Left hindlimb (tissue), 1 donor: ENCODE measurements around the gene TP53AIP1.
"Not testable (repeated sequence)": the region's sequence is repeated elsewhere in the genome, so short reads cannot be mapped to it uniquely, and the experiment has no call there.

Experiments
- DNase-seq: peaks from one replicate; pipeline ENCODE4 v3.0.0-alpha.2; 2018

The TP53AIP1 gene

GRCh38 chr11:128924104-128924503 is 18.6 kb downstream of the TP53AIP1 start:
- no peak for DNase-seq

GRCh38 chr11:128921793-128922192 is 20.9 kb downstream of the TP53AIP1 start:
- no peak for DNase-seq

- no peak for DNase-seq
Observed at GRCh38 chr11:128920666-128921065, 22.0 kb downstream of the TP53AIP1 start.

GRCh38 chr11:128919635-128920034 is 23.0 kb downstream of the TP53AIP1 start:
- not testable (repeated sequence) for DNase-seq

- DNase-seq, result no peak
Observed at GRCh38 chr11:128919216-128919615, 23.5 kb downstream of the TP53AIP1 start.

- no peak for DNase-seq
Observed at GRCh38 chr11:128917144-128917724, 25.4 kb downstream of the TP53AIP1 start.

GRCh38 chr11:128916681-128917080 is 26.0 kb downstream of the TP53AIP1 start:
- no peak for DNase-seq

DNA sequence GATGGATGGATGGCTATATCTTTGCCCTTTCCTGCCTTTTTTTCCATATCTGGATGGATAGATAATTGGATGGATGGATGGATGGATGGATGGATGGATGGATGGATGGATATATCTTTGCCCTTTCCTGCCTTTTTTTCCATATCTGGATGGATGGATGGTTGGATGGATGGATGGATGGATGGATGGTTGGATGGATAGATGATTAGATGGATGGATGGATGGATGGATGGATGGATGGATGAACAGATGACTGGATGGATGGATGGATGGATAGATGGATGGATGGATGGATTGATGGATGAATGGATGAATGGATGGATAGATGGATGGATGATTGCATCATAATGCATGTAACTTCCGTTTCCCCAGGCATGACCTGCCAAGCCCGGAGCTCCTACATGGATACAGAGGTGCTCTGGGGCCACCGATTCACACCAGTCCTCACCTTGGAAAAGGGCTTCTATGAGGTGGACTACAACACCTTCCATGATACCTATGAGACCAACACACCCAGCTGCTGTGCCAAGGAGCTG is 26.6 kb downstream of the TP53AIP1 start:
- no peak for DNase-seq

- DNase-seq, result no peak
Observed at GRCh38 chr11:128915149-128915521, 27.5 kb downstream of the TP53AIP1 start.

GRCh38 chr11:128914216-128915148 is 28.2 kb downstream of the TP53AIP1 start:
- no peak for DNase-seq

DNA sequence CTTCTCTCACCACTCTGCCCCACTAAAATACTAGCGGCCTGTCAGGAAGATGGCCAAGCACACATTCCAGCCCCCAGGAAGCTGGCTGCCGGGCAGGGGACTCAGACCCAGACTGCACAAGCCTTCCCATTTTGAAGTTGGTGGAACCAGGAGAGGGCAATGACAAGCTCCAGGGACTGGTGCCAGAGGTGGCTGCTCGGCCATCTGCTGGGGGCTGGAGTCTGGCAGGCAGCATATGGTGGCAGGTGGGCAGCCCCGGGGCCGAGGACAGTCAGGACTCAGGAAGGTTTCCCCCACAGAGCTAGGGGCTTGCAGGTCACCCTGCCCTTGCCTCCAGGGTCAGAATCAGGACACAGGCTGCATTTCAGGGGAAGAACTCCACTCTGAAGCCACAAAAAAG is 28.9 kb downstream of the TP53AIP1 start:
- DNase-seq, result no peak

GRCh38 chr11:128911701-128912100 is 31.0 kb downstream of the TP53AIP1 start:
- DNase-seq, result no peak

DNA sequence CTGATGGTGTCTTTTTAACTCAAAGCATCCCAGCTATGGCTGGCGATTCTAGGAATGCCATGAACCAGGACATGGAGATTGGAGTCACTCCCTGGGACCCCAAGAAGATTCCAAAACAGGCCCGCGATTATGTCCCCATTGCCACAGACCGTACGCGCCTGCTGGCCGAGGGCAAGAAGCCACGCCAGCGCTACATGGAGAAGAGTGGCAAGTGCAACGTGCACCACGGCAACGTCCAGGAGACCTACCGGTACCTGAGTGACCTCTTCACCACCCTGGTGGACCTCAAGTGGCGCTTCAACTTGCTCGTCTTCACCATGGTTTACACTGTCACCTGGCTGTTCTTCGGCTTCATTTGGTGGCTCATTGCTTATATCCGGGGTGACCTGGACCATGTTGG is 31.4 kb downstream of the TP53AIP1 start:
- no peak for DNase-seq

GRCh38 chr11:128910576-128910975 is 32.1 kb downstream of the TP53AIP1 start:
- no peak for DNase-seq

GRCh38 chr11:128909438-128910125 is 33.1 kb downstream of the TP53AIP1 start:
- DNase-seq, result no peak

DNA sequence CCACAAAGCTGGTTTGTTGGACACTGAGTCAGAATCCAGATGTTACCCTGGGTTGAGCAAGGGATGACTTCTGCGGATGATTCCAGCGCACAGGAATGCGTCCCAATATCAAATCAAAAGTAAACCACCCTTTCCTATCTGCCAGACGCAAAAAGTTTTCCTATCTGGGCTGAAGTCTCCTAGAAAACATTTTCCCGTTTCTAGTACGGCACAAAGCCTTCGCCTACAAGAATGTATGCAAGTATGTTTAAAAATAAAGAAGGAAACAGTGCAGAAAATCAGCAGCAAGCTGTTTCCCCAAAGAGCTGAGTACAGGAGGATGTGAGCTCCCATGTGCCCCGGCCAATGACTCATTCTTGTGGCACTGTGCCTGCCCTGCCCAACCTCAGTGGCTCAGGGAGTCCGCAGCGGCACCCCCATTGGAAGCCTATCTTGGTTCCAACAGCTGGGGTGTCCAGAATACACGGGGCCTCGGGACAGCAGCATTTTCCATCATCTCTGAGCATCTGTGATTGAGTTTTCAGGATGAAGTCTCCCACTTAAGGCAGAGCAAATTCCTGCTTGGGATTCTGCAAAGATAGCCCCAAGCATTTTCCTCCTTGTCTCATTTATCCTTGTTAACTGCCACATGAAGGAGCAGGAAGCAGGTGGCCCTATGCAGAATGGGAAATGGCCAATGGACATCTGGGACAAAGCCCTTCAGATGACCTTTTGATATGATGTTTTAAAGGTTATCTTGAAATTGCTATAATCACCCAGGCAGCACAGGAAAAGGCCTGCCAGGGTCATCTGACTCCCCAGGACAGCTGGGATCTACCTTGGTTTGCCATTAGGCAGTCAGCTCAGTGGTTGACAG is 34.1 kb downstream of the TP53AIP1 start:
- DNase-seq, result peak; percentile 62

GRCh38 chr11:128907585-128907984 is 35.1 kb downstream of the TP53AIP1 start:
- DNase-seq, result no peak

DNA sequence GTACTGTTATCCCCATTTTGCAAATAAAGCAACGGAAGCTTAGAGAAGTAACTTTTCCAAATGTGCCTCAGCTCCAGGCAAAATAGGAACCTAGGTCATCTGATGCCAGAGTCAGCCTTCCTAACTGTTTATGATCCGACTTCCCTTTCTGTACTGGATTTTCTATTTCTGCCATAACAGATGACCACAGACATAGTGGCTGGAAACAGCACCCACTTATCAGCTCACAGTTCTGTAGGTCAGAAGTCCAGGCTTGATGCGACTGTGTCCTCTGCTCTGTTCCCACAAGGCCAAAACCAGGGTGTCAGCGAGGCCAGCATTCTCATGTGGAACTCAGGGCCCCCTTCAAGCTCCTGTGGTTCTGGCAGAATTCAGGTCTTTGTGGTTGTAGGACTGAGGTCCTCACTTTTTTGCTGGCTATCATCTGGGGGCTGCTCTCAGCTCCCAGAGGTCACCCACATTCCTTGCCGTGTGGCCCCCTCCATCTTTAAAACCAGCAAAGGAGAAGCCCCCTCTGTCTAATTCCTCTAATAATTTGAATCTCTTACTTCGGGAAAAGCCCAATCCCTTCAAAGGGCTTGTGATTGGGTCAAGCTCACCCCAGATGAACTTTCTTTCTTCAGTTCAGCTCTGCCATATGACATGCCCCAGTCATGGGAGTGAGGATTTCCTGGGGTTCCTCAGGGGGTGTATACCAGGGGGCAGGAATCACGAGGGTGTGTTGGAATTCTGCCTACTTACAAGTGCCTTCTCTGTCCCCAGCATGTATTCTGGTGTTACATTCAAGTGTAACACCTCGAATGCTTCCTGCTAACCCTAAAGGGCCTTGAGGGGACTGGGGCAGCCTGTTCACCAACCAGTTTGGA is 36.3 kb downstream of the TP53AIP1 start:
- no peak for DNase-seq

- DNase-seq, result peak; percentile 70
Observed at GRCh38 chr11:128905345-128906184, 37.1 kb downstream of the TP53AIP1 start.

GRCh38 chr11:128904656-128905344 is 37.9 kb downstream of the TP53AIP1 start:
- peak; percentile 61 for DNase-seq
